NCI-H526 (cell line): ENCODE measurements around the gene GIMAP5.

Source experiments
- DNase-seq, 2 experiments: peaks; one replicate each; lab custom pipeline; 2025; lab: John Stamatoyannopoulos, UW

The GIMAP5 gene

GRCh38 chr7:150737265-150738055, at the start of gene GIMAP5:
Gene GIMAP5, plus strand, starts transcription at chr7:150737418. Its CDS starts 3,467 bp downstream, at chr7:150740885.
- DNase-seq, result no peak

GRCh38 chr7:150688630-150689029, 48.6 kb upstream of the GIMAP5 start:
- DNase-seq, result no peak

- DNase-seq, result no peak
These were observed 41.6 kb upstream of the GIMAP5 start for GRCh38 chr7:150695654-150696053.

- DNase-seq, result no peak
These were observed 34.0 kb upstream of the GIMAP5 start for GRCh38 chr7:150703209-150703608.

- no peak for DNase-seq
These were observed 21.9 kb upstream of the GIMAP5 start for GRCh38 chr7:150715293-150715692.

GRCh38 chr7:150715738-150716137, 21.5 kb upstream of the GIMAP5 start:
- DNase-seq, result no peak

- no peak for DNase-seq
These were observed 20.9 kb upstream of the GIMAP5 start, which contains the start of gene GIMAP1 for GRCh38 chr7:150716368-150716767. Gene GIMAP1, plus strand, starts transcription at chr7:150716613. Its CDS starts 2,435 bp downstream, at chr7:150719048.

- no peak for DNase-seq
These were observed 20.3 kb upstream of the GIMAP5 start for GRCh38 chr7:150716939-150717338.

GRCh38 chr7:150717814-150718420, 19.3 kb upstream of the GIMAP5 start:
- DNase-seq, result no peak

- no peak for DNase-seq
These were observed 17.8 kb upstream of the GIMAP5 start for GRCh38 chr7:150719436-150719835.

GRCh38 chr7:150719960-150720891, 17.0 kb upstream of the GIMAP5 start:
- no peak for DNase-seq

GRCh38 chr7:150721970-150722373, 15.2 kb upstream of the GIMAP5 start:
- no peak for DNase-seq

- DNase-seq, result no peak
These were observed 14.7 kb upstream of the GIMAP5 start for GRCh38 chr7:150722431-150722931.

- no peak for DNase-seq
These were observed 13.8 kb upstream of the GIMAP5 start for GRCh38 chr7:150723467-150723866.

- no peak for DNase-seq
These were observed 9.8 kb upstream of the GIMAP5 start for GRCh38 chr7:150727381-150727780.

GRCh38 chr7:150728011-150728410, 9.2 kb upstream of the GIMAP5 start:
- no peak for DNase-seq

GRCh38 chr7:150728609-150729008, 8.6 kb upstream of the GIMAP5 start:
- DNase-seq, result no peak

GRCh38 chr7:150731916-150732315, 5.3 kb upstream of the GIMAP5 start:
- DNase-seq, result no peak

GRCh38 chr7:150732786-150733481, 4.3 kb upstream of the GIMAP5 start:
- no peak for DNase-seq

GRCh38 chr7:150733482-150734095, 3.6 kb upstream of the GIMAP5 start:
- no peak for DNase-seq

- no peak for DNase-seq
These were observed 3.0 kb upstream of the GIMAP5 start for GRCh38 chr7:150734254-150734653.
